GM20431 (cell line): ENCODE measurements around the gene LRRFIP1.
"Not testable (repeated sequence)": the region's sequence is repeated elsewhere in the genome, so short reads cannot be mapped to it uniquely, and the experiment has no call there.

ENCODE experiments used
- in situ Hi-C: fragments of 300-500 bp; cut with MseI, MboI; formaldehyde crosslinking; loops from one replicate; pipeline ENCODE4 v1.15.0; 2020; ENCODE audit warnings: low sequenced_read_pairs; ENCODE audit not compliant: unreplicated experiment

The LRRFIP1 gene

GRCh38 chr2:237735798-237736197 lies 108.4 kb downstream of the LRRFIP1 start:
- in situ Hi-C loops, result no loop called here

DNA sequence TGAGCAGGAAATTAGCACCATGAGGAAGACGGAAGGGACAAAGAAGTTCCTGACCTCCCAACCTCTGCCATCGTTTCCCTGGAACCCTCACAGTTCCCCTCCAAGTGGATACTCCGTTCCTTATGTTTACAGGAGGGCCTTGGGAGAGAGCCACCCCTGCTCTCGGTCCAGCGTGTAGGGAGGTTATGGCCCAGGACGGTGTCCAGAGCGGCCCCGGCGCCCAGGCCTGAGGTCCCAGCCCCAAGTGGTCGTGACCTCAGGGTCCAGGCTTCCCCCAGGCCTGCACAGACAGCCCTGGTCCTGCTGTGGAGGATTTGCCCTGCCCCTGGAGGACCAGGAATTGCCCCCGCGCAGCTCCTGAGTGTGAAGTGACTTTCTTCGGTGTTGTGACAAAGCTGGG lies 109.4 kb downstream of the LRRFIP1 start:
- in situ Hi-C loops, result no loop called here

GRCh38 chr2:237737196-237737865 lies 109.9 kb downstream of the LRRFIP1 start:
- in situ Hi-C loops, result no loop called here

DNA sequence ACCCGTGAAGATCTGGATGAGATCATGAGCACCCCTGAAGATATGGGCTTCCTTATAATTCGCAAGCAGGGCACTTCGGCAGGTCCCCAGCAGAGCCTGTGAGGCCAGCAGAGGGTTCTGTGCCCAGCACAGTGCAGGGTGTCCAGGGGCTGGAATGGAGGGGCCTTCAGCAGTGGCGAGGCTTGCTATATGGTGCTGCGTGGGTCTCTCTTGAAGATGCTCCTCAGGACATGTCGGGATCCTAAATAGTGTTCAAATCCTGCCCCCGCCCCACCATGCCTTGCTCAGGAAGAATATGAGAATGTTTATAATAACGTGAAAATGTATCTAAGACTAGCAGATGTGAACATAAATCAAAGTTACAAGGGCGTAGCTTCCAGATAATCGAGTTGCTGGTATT lies 110.9 kb downstream of the LRRFIP1 start:
- in situ Hi-C loops, result no loop called here

DNA sequence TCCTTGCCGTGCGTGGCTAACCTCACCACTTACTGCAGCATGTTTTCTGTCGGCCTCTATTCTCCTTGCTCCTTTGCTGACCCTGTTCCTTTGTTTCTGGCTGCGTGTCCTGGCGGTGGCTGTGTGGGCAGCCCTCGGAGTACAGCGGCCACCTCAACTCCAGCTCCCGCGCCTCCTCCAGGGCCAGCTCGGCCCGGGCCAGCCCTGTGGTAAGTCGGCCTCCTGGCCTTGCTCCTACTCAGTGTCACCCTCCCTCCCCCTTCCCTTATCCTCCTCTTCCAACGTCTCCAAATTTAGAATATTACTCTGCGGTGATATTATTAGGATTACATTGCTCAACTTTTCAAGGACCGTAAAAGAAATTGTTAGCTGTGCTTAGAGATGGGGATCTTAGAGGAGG lies 111.7 kb downstream of the LRRFIP1 start:
- in situ Hi-C loops, result no loop called here

GRCh38 chr2:237742191-237742590 lies 114.8 kb downstream of the LRRFIP1 start:
- in situ Hi-C loops, result loop anchor here (10.0 kb wide), 1 partner anchor 67 kb away; no protein-coding TSS in a partner anchor

- in situ Hi-C loops, result loop anchor here (10.0 kb wide), 1 partner anchor 68 kb away; no protein-coding TSS in a partner anchor
These were observed 115.2 kb downstream of the LRRFIP1 start for GRCh38 chr2:237742614-237743013.

- in situ Hi-C loops, result loop anchor here (10.0 kb wide), 1 partner anchor 68 kb away; no protein-coding TSS in a partner anchor
These were observed 115.6 kb downstream of the LRRFIP1 start for GRCh38 chr2:237743024-237743423.

- in situ Hi-C loops, result loop anchor here (10.0 kb wide), 1 partner anchor 69 kb away; no protein-coding TSS in a partner anchor
These were observed 116.3 kb downstream of the LRRFIP1 start for GRCh38 chr2:237743561-237744269.

GRCh38 chr2:237744270-237744612 lies 116.9 kb downstream of the LRRFIP1 start:
- in situ Hi-C loops, result loop anchor here (10.0 kb wide), 1 partner anchor 69 kb away; no protein-coding TSS in a partner anchor

DNA sequence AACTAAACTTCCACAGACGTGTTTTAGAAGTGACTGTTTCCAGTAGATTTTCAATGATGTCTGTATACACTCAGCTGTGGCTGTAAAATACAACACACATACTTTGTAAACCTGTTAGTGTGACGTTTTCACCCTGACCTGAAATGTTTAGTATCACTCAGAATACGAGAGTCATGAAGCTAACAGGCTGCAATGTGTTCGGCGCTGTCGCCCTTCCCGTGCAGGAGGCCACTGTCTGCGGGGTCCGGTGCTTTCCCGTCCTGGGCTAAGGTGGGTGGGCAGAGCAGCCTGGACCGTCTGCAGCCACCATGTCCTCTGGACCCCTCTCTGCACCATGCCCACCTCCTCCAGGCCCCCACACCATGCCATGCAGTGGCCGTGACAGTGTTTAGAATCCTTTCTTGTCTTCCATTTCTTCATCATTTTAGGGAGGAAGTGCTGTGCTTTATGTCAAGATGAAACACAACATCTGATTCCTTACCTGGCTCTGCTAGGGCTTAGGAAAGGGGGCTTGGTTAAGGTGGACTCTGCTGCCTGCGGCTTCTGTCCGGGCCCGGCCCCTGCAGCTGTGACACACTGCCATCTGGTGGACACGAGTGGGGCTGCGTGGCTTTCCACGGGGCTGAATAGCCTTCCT lies 117.3 kb downstream of the LRRFIP1 start:
- in situ Hi-C loops, result loop anchor here (10.0 kb wide), 1 partner anchor 70 kb away; no protein-coding TSS in a partner anchor

- in situ Hi-C loops, result loop anchor here (10.0 kb wide), 1 partner anchor 70 kb away; no protein-coding TSS in a partner anchor
These were observed 117.8 kb downstream of the LRRFIP1 start for GRCh38 chr2:237745250-237745613.

GRCh38 chr2:237746302-237747080 lies 119.1 kb downstream of the LRRFIP1 start:
- in situ Hi-C loops, result loop anchor here (10.0 kb wide), 1 partner anchor 72 kb away; no protein-coding TSS in a partner anchor

DNA sequence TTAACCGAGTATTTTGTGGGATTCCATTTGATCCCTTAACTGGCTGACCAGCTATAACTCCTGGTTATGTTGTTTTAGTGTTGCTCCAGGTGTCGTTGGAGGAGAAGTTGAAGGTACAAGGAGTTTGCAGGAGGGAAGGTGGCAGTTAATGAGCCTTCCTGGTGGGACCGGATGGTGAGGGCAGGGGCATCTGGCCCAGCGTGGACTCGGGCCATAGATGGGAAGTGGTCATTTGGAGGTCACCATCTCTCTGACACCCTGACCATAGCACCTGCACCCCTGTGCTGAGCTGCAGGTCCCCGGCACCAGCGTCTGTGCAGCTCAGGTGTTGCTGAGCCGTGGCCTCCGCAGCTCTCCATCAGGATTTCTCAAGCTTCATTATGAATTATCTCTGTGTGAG lies 119.8 kb downstream of the LRRFIP1 start:
- in situ Hi-C loops, result loop anchor here (10.0 kb wide), 1 partner anchor 72 kb away; no protein-coding TSS in a partner anchor

- in situ Hi-C loops, result loop anchor here (10.0 kb wide), 1 partner anchor 74 kb away; no protein-coding TSS in a partner anchor
These were observed 121.6 kb downstream of the LRRFIP1 start for GRCh38 chr2:237749002-237749401.

GRCh38 chr2:237749961-237750360 lies 122.6 kb downstream of the LRRFIP1 start:
- in situ Hi-C loops, result loop anchor here (10.0 kb wide), 1 partner anchor 75 kb away; no protein-coding TSS in a partner anchor

- in situ Hi-C loops, result not testable (repeated sequence)
These were observed 123.1 kb downstream of the LRRFIP1 start for GRCh38 chr2:237750441-237750840.

- in situ Hi-C loops, result no loop called here
These were observed 125.4 kb downstream of the LRRFIP1 start for GRCh38 chr2:237752761-237753165.

GRCh38 chr2:237754182-237754581 lies 126.8 kb downstream of the LRRFIP1 start:
- in situ Hi-C loops, result no loop called here
